Vagina (tissue), 2 donors: Measurements from ENCODE around the gene SSR2.

Experiments used
- CTCF ChIP-seq, 3 experiments: fragments of 450-650 bp in 2 of 3; fragments of 200-600 bp in 1 of 3; sonication (generic) in 1 of 3; IDR thresholded peaks; one replicate each; pipeline ENCODE4 v1.5.1; 2017 to 2019; ENCODE audit warnings: antibody characterized with exemption in 3 of 3, mild to moderate bottlenecking in 2 of 3, moderate library complexity in 2 of 3
- POLR2A ChIP-seq, 2 donors: fragments of 450-650 bp; IDR thresholded peaks; one replicate each; pipeline ENCODE4 v1.6.1; 2017; ENCODE audit warnings: antibody characterized with exemption in 2 of 2, mild to moderate bottlenecking in 2 of 2, moderate library complexity in 2 of 2
- POLR2AphosphoS5 ChIP-seq, 2 donors: sonication (generic); formaldehyde crosslinking; IDR thresholded peaks; one replicate each; pipeline ENCODE4 v1.9.0; 2017; ENCODE audit warnings: antibody characterized with exemption in 2 of 2, mild to moderate bottlenecking in 2 of 2, low read depth in 1 of 2; ENCODE audit not compliant: insufficient read depth in 1 of 2

- no peak for TF ChIP-seq POLR2AphosphoS5 (IDR thresholded peaks at IDR 0.05; ENCODE audit: insufficient read depth in 1 of 2, low read depth in 1 of 2)
- no peak for TF ChIP-seq CTCF (IDR thresholded peaks at IDR 0.05)
- no peak for TF ChIP-seq POLR2A (IDR thresholded peaks at IDR 0.05)
Observed at GRCh38 chr1:156001662-156002171, 19.0 kb downstream of the SSR2 start.
